Activated CD8-positive, alpha-beta T cell treated with anti-CD3 and anti-CD28 coated beads for 36 hours (primary cell): Measurements from ENCODE around the gene RABGAP1L. TPM values are rescaled to one million over a fixed set of nuclear protein-coding genes. Genes with fewer than 3 reads are reported as not detected.

Experiments
- ATAC-seq: fragments of 200-7000 bp; cut with Tn5 transposase; one replicate; pipeline ENCODE4 v1.10.0; 2021; ENCODE audit warnings: mild to moderate bottlenecking, moderate library complexity
- CTCF ChIA-PET: fragments of 350-600 bp; sonication (Branson Sonifier 250); formaldehyde crosslinking; loops from one replicate; lab custom pipeline; 2021; ENCODE audit warnings: antibody characterized with exemption; lab: Charles Lee
- POLR2A ChIA-PET: fragments of 350-600 bp; sonication (Branson Sonifier 250); formaldehyde crosslinking; loops from one replicate; lab custom pipeline; 2021; ENCODE audit warnings: antibody characterized with exemption; lab: Charles Lee
- DNase-seq: peaks from one replicate; pipeline ENCODE4 v3.0.0-alpha.2; 2020
- H3K27ac Mint-ChIP-seq: one replicate; pipeline ENCODE4 v1.8.0; 2021; ENCODE audit warnings: mild to moderate bottlenecking, mixed read lengths
- H3K27me3 Mint-ChIP-seq: one replicate; pipeline ENCODE4 v1.8.0; 2021; ENCODE audit warnings: mixed read lengths
- H3K36me3 Mint-ChIP-seq: one replicate; pipeline ENCODE4 v1.8.0; 2021; ENCODE audit warnings: low read depth, mixed read lengths
- H3K4me1 Mint-ChIP-seq: one replicate; pipeline ENCODE4 v1.8.0; 2021; ENCODE audit warnings: low read depth, mixed read lengths
- H3K4me3 Mint-ChIP-seq: one replicate; pipeline ENCODE4 v1.8.0; 2021; ENCODE audit warnings: mild to moderate bottlenecking, moderate library complexity, mixed read lengths
- H3K9me3 Mint-ChIP-seq: one replicate; pipeline ENCODE4 v1.8.0; 2021; ENCODE audit warnings: mixed read lengths
- CTCF ChIP-seq: fragments of 200-600 bp; IDR thresholded peaks from one replicate; pipeline ENCODE4 v1.8.0; 2022; ENCODE audit warnings: antibody characterized with exemption, mild to moderate bottlenecking
- intact Hi-C: fragments of 100-400 bp; cut with micrococcal nuclease; formaldehyde crosslinking; loops from one replicate; pipeline ENCODE4 v1.10.0; 2022
- total RNA-seq, 2 experiments: library from RNA; stranded (reverse); gene quantifications; one replicate each; pipeline ENCODE4 v1.2.3, GENCODE V29; 2021

RABGAP1L gene
- total RNA-seq, 2 experiments from 2014 or later: 26.9 to 29.4 TPM

GRCh38 chr1:174747613-174748012 lies 588.3 kb downstream of the RABGAP1L start:
- ChIA-PET CTCF (interaction anchor here (0.7 to 7.8 kb wide), 5 partner anchors 232 to 489 kb away, joined by 3 to 71 read pairs (median 4); no protein-coding TSS in a partner anchor), POLR2A (no interaction called here)
- DNase-seq: no peak
- no peak for ATAC-seq
- H3K4me3 Mint-ChIP-seq: no peak overlapping the region
- H3K27me3 Mint-ChIP-seq: no peaks in the 10 kb centered on the region
- no peaks in the 10 kb centered on the region for H3K36me3 Mint-ChIP-seq
- H3K27ac Mint-ChIP-seq: no peak overlapping the region
- no peaks in the 10 kb centered on the region for H3K4me1 Mint-ChIP-seq
- intact Hi-C loops: no loop called here
- no peaks in the 10 kb centered on the region for H3K9me3 Mint-ChIP-seq
- TF ChIP-seq CTCF: no peak

- ATAC-seq (no peak), DNase-seq (no peak)
- no peak overlapping the region for H3K4me3 Mint-ChIP-seq
- H3K4me1 Mint-ChIP-seq: no peaks in the 10 kb centered on the region
- no peaks in the 10 kb centered on the region for H3K9me3 Mint-ChIP-seq
- ChIA-PET POLR2A (no interaction called here), CTCF (interaction anchor here (1.1 to 7.8 kb wide), 3 partner anchors 235 to 488 kb away, joined by 3 to 71 read pairs (median 6); no protein-coding TSS in a partner anchor)
- intact Hi-C loops: no loop called here
- no peaks in the 10 kb centered on the region for H3K27me3 Mint-ChIP-seq
- no peaks in the 10 kb centered on the region for H3K36me3 Mint-ChIP-seq
- H3K27ac Mint-ChIP-seq: no peak overlapping the region
- TF ChIP-seq CTCF: no peak
Measured at GRCh38 chr1:174748586-174748985, 589.3 kb downstream of the RABGAP1L start.

GRCh38 chr1:174753131-174753530 lies 593.8 kb downstream of the RABGAP1L start:
- H3K9me3 Mint-ChIP-seq: no peaks in the 10 kb centered on the region
- no peak for ATAC-seq
- no peak for DNase-seq
- TF ChIP-seq CTCF: no peak
- ChIA-PET CTCF (interaction anchor here (1.9 to 3.5 kb wide), 2 partner anchors 9 to 491 kb away, joined by 7 to 17 read pairs; no protein-coding TSS in a partner anchor), POLR2A (no interaction called here)
- H3K27ac Mint-ChIP-seq: no peak overlapping the region
- H3K4me3 Mint-ChIP-seq: no peak overlapping the region
- H3K27me3 Mint-ChIP-seq: no peaks in the 10 kb centered on the region
- intact Hi-C loops: no loop called here
- H3K4me1 Mint-ChIP-seq: no peaks in the 10 kb centered on the region
- H3K36me3 Mint-ChIP-seq: no peaks in the 10 kb centered on the region

- Mint-ChIP-seq H3K27ac (no peak overlapping the region), H3K9me3 (no peaks in the 10 kb centered on the region), H3K27me3 (no peaks in the 10 kb centered on the region), H3K4me3 (no peak overlapping the region), H3K36me3 (no peaks in the 10 kb centered on the region), H3K4me1 (no peaks in the 10 kb centered on the region)
- CTCF ChIA-PET: no interaction called here
- no peak for ATAC-seq
- intact Hi-C loops: no loop called here
- no peak for TF ChIP-seq CTCF
- POLR2A ChIA-PET: no interaction called here
- DNase-seq: no peak
Measured at GRCh38 chr1:174761335-174761734, 602.0 kb downstream of the RABGAP1L start.

GRCh38 chr1:174761901-174762585 lies 602.7 kb downstream of the RABGAP1L start:
- ChIA-PET CTCF (no interaction called here), POLR2A (no interaction called here)
- Mint-ChIP-seq H3K4me1 (no peaks in the 10 kb centered on the region), H3K36me3 (no peaks in the 10 kb centered on the region), H3K27me3 (no peaks in the 10 kb centered on the region), H3K27ac (no peak overlapping the region), H3K9me3 (no peaks in the 10 kb centered on the region), H3K4me3 (no peak overlapping the region)
- ATAC-seq (no peak), DNase-seq (no peak)
- intact Hi-C loops: no loop called here
- no peak for TF ChIP-seq CTCF
